SHP77 (cell line): ENCODE measurements around the gene COL8A1.

Source experiments
- DNase-seq, 2 experiments: peaks; one replicate each; lab custom pipeline; 2025; lab: John Stamatoyannopoulos, UW

The COL8A1 gene

DNA sequence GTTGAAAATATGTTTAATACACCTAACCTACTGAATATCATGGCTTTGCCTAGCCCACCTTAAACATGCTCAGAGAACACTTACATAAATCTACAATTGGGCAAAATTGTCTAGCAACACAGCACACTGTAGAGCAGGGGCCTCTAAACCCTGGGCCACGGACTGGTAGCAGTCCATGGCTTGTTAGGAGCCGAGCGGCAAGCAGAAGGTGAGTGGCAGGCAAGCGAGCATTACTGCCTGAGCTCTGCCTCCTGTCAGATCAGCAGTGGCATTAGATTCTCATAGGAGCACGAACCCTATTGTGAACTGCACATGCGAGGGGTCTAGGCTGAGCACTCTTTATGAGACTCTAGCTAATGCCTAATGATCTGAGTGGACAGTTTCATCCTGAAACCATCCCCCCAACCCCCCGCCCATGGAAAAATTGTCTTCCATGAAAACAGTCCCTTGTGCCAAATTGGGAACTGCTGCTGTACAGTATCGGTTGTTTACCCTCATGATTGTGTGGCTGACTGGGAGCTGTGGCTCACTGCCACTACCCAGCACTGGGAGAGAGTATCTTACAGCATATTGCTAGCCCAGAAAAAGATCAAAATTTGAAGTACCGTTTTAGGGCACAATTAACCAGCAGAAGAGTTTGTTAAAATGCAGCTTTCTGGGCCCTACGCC lies 205.3 kb downstream of the COL8A1 start:
- no peak for DNase-seq

GRCh38 chr3:99845331-99845730 lies 206.9 kb downstream of the COL8A1 start:
- no peak for DNase-seq

GRCh38 chr3:99845999-99846398 lies 207.6 kb downstream of the COL8A1 start:
- no peak for DNase-seq

DNA sequence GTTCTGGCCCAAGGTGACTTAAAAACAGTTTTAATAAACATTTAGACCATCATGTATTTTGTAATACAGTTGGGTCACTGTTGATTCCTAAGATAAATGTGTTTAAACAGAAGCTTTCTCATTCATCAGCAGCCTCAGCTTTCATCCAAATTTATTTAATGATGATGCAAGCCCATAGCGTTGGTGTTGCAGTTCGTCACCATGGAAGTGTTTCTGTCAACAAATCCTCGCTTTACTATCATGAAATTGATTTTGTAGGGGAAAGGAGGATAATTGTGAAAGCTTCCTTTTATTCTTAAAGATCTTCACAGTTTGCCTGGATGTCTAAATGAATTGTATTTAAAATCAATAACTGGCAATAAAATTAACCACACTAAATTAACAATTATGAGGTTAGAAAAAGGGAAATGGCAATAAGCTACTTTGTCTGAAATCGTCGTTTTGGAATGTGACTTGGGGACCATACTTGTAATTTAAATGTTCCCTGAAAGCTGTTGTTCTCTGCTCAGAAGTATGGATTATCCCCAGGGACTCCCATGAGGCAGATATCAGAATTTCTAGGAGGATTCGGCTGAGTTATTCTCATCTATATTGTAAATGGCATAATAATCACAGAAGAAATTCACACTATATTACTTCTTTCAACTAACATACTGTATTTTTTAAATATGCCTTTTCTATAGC lies 208.2 kb downstream of the COL8A1 start:
- DNase-seq: peak; percentile 20 to 32

GRCh38 chr3:99848433-99848832 lies 210.0 kb downstream of the COL8A1 start:
- no peak for DNase-seq
